BLaER1 treated with 17β-estradiol and CSF1 and Interleukin-3, amounts not matched to agents 10 nM and 100 nM (cell line): Measurements from ENCODE around the gene ALPP.
"Not testable (repeated sequence)": the region's sequence is repeated elsewhere in the genome, so short reads cannot be mapped to it uniquely, and the experiment has no call there.

Experiments
- H3K27ac ChIP-seq, 11 experiments: shearing (Covaris generic); formaldehyde crosslinking; 2 replicates each; pipeline ENCODE4 v1.8.1; 2022
- H3K27me3 ChIP-seq, 11 experiments: shearing (Covaris generic); formaldehyde crosslinking; 2 replicates each; pipeline ENCODE4 v1.8.1; 2022
- H3K36me3 ChIP-seq, 11 experiments: shearing (Covaris generic); formaldehyde crosslinking; 2 replicates each; pipeline ENCODE4 v1.8.1; 2022
- H3K4me1 ChIP-seq, 10 experiments: shearing (Covaris generic); formaldehyde crosslinking; 2 replicates each; pipeline ENCODE4 v1.8.1; 2022
- H3K4me2 ChIP-seq, 11 experiments: shearing (Covaris generic); formaldehyde crosslinking; 2 replicates each; pipeline ENCODE4 v1.8.1; 2022
- H3K4me3 ChIP-seq, 10 experiments: shearing (Covaris generic); formaldehyde crosslinking; 2 replicates each; pipeline ENCODE4 v1.8.1; 2022
- H3K9ac ChIP-seq, 11 experiments: shearing (Covaris generic); formaldehyde crosslinking; 2 replicates each; pipeline ENCODE4 v1.8.1; 2022
- H3K9me3 ChIP-seq, 11 experiments: shearing (Covaris generic); formaldehyde crosslinking; replicated peaks in 1 of 11; 2 replicates each; pipeline ENCODE4 v1.8.1; 2022
- H4K20me1 ChIP-seq, 11 experiments: shearing (Covaris generic); formaldehyde crosslinking; 2 replicates each; pipeline ENCODE4 v1.8.1; 2022
- Cebpa-rat ChIP-seq, 11 experiments: shearing (Covaris generic); IDR thresholded peaks; 2 replicates each; pipeline ENCODE4 v1.8.1; 2022

ALPP gene

GRCh38 chr2:232406556-232407310 lies 28.2 kb downstream of the ALPP start, which contains the start of gene ALPG:
Gene ALPG, plus strand, starts transcription at chr2:232406844. Its CDS starts 51 bp downstream, at chr2:232406895.
- no peaks in the 10 kb centered on the region for H3K9me3 ChIP-seq
- H3K27ac ChIP-seq: 0 out of 22 replicates have a peak within 1 kb of the TSS, but pooled peaks of 1 of the 11 experiments have one; percentile 25
- H3K4me1 ChIP-seq: peaks cover 0 to 51% (median 26%) of the 10 kb centered on the region in 10 experiments; a peak in 12 of 20 replicates
- no peaks in the 10 kb centered on the region for H3K36me3 ChIP-seq
- TF ChIP-seq Cebpa-rat (IDR thresholded peaks at IDR 0.05): no peak
- H3K4me3 ChIP-seq: no peak within 1 kb of the TSS
- H3K4me2 ChIP-seq: peak within 1 kb of the TSS in 6 of 11 experiments; percentile 8 to 44 (median 32); a peak in 8 of 22 replicates
- H3K27me3 ChIP-seq: no peaks in the 10 kb centered on the region
- H3K9ac ChIP-seq: no peak within 1 kb of the TSS
- H4K20me1 ChIP-seq: no peaks in the 10 kb centered on the region

GRCh38 chr2:232407428-232408150 lies 29.0 kb downstream of the ALPP start:
- H3K9me3 ChIP-seq, H3K36me3 ChIP-seq, H3K4me3 ChIP-seq, H3K27me3 ChIP-seq, H3K9ac ChIP-seq, H4K20me1 ChIP-seq: not testable (repeated sequence)
- H3K27ac ChIP-seq: 0 out of 22 replicates have a peak overlapping the region, but pooled peaks of 1 of the 11 experiments have one; percentile 25
- peak overlapping the region in 6 of 11 experiments; percentile 8 to 44 (median 32); a peak in 8 of 22 replicates for H3K4me2 ChIP-seq
- peaks cover under 1 to 52% (median 28%) of the 10 kb centered on the region in 10 experiments; a peak in 12 of 20 replicates for H3K4me1 ChIP-seq

- not testable (repeated sequence) for H3K9ac ChIP-seq, H3K36me3 ChIP-seq, H4K20me1 ChIP-seq, H3K27me3 ChIP-seq, H3K9me3 ChIP-seq, H3K4me3 ChIP-seq, H3K27ac ChIP-seq
- Histone ChIP-seq H3K4me1 (peaks cover 4 to 59% (median 35%) of the 10 kb centered on the region in 10 experiments; a peak in 13 of 20 replicates), H3K4me2 (peak overlapping the region in 5 of 11 experiments; percentile 22 to 44 (median 38); a peak in 6 of 22 replicates)
Observed at GRCh38 chr2:232408269-232408668, 29.7 kb downstream of the ALPP start.

GRCh38 chr2:232409617-232410016 lies 31.1 kb downstream of the ALPP start:
- Histone ChIP-seq H3K4me1 (peaks cover 4 to 57% (median 33%) of the 10 kb centered on the region in 10 experiments; a peak in 13 of 20 replicates), H3K4me2 (peak overlapping the region in 7 of 11 experiments; percentile 8 to 48 (median 24); a peak in 6 of 22 replicates)
- H3K4me3 ChIP-seq, H3K27ac ChIP-seq, H3K27me3 ChIP-seq, H4K20me1 ChIP-seq, H3K9me3 ChIP-seq, H3K36me3 ChIP-seq, H3K9ac ChIP-seq: not testable (repeated sequence)

- no peaks in the 10 kb centered on the region for H3K27me3 ChIP-seq
- H3K27ac ChIP-seq: no peak overlapping the region
- no peak overlapping the region for H3K4me3 ChIP-seq
- no peak overlapping the region for H3K9ac ChIP-seq
- peaks cover 4 to 51% (median 31%) of the 10 kb centered on the region in 10 experiments; a peak in 13 of 20 replicates for H3K4me1 ChIP-seq
- H4K20me1 ChIP-seq: no peaks in the 10 kb centered on the region
- H3K9me3 ChIP-seq: no peaks in the 10 kb centered on the region
- TF ChIP-seq Cebpa-rat (IDR thresholded peaks at IDR 0.05): no peak
- H3K4me2 ChIP-seq: peak overlapping the region in 7 of 11 experiments; percentile 8 to 48 (median 24); a peak in 8 of 22 replicates
- no peaks in the 10 kb centered on the region for H3K36me3 ChIP-seq
Observed at GRCh38 chr2:232410238-232410900, 31.8 kb downstream of the ALPP start.

- no peak for TF ChIP-seq Cebpa-rat (IDR thresholded peaks at IDR 0.05)
- Histone ChIP-seq H3K9me3 (no peaks in the 10 kb centered on the region), H3K27me3 (peaks cover 0 to 10% (median 4%) of the 10 kb centered on the region in 11 experiments; a peak in 16 of 22 replicates), H3K4me3 (no peak overlapping the region), H3K4me2 (peak overlapping the region in 4 of 11 experiments; percentile 1 to 48 (median 18); a peak in 7 of 22 replicates), H3K9ac (no peak overlapping the region), H3K4me1 (peaks cover 4 to 41% (median 28%) of the 10 kb centered on the region in 10 experiments; a peak in 13 of 20 replicates), H3K27ac (no peak overlapping the region), H4K20me1 (peaks cover 0 to 4% (median 0%) of the 10 kb centered on the region in 11 experiments; a peak in 1 of 22 replicates), H3K36me3 (no peaks in the 10 kb centered on the region)
Observed at GRCh38 chr2:232411901-232412629, 33.5 kb downstream of the ALPP start.

GRCh38 chr2:232412986-232413385 lies 34.4 kb downstream of the ALPP start:
- Histone ChIP-seq H3K27me3 (peaks cover 7 to 19% (median 13%) of the 10 kb centered on the region in 11 experiments), H3K4me1 (peaks cover 4 to 32% (median 21%) of the 10 kb centered on the region in 10 experiments; a peak in 13 of 20 replicates), H3K9me3 (no peaks in the 10 kb centered on the region), H3K4me2 (peak overlapping the region in 10 of 11 experiments; percentile 1 to 58 (median 36); a peak in 16 of 22 replicates), H4K20me1 (peaks cover 0 to 9% (median 0%) of the 10 kb centered on the region in 11 experiments; a peak in 2 of 22 replicates), H3K36me3 (no peaks in the 10 kb centered on the region), H3K9ac (no peak overlapping the region), H3K4me3 (no peak overlapping the region), H3K27ac (no peak overlapping the region)
- TF ChIP-seq Cebpa-rat (IDR thresholded peaks at IDR 0.05): no peak

GRCh38 chr2:232415138-232415690 lies 36.7 kb downstream of the ALPP start:
- Histone ChIP-seq H3K4me1 (peaks cover 4 to 26% (median 16%) of the 10 kb centered on the region in 10 experiments; a peak in 15 of 20 replicates), H3K4me2 (no peak overlapping the region), H3K9me3 (peaks cover 10 to 19% (median 16%) of the 10 kb centered on the region in 11 experiments), H3K4me3 (no peak overlapping the region), H4K20me1 (peaks cover 0 to 24% (median 4%) of the 10 kb centered on the region in 11 experiments; a peak in 6 of 22 replicates), H3K27me3 (peaks cover 29 to 42% (median 35%) of the 10 kb centered on the region in 11 experiments), H3K36me3 (no peaks in the 10 kb centered on the region), H3K27ac (no peak overlapping the region), H3K9ac (no peak overlapping the region)
- no peak for TF ChIP-seq Cebpa-rat (IDR thresholded peaks at IDR 0.05)
